RWPE2 (cell line): Measurements from ENCODE around the gene ALG6.

ENCODE experiments used
- ATAC-seq: fragments of 200-7000 bp; cut with Tn5 transposase; 3 replicates; pipeline ENCODE4 v1.9.1; 2021; ENCODE audit warnings: low read depth
- DNase-seq: peaks from one replicate; pipeline ENCODE4 v3.0.0-alpha.2; 2020; ENCODE audit warnings: low spot score
- H3K27ac ChIP-seq: fragments of 450-650 bp; 2 replicates; pipeline ENCODE4 v1.5.1; 2017; ENCODE audit warnings: mild to moderate bottlenecking; ENCODE audit not compliant: poor library complexity, severe bottlenecking
- H3K27me3 ChIP-seq: fragments of 250-450 bp; sonication (Bioruptor Pico); 2 replicates; pipeline ENCODE4 v1.5.1; 2021; ENCODE audit warnings: mild to moderate bottlenecking, moderate library complexity; ENCODE audit not compliant: insufficient read depth, poor library complexity, severe bottlenecking
- H3K36me3 ChIP-seq: fragments of 250-450 bp; sonication (Bioruptor Pico); 2 replicates; pipeline ENCODE4 v1.5.1; 2020; ENCODE audit warnings: low read depth, mild to moderate bottlenecking, moderate library complexity
- H3K4me1 ChIP-seq: fragments of 250-450 bp; sonication (Bioruptor Pico); 2 replicates; pipeline ENCODE4 v1.5.1; 2021; ENCODE audit warnings: mild to moderate bottlenecking, moderate library complexity; ENCODE audit not compliant: insufficient read depth, poor library complexity, severe bottlenecking
- H3K4me3 ChIP-seq: fragments of 250-450 bp; sonication (Bioruptor Pico); 2 replicates; pipeline ENCODE4 v1.5.1; 2021; ENCODE audit warnings: mild to moderate bottlenecking, moderate library complexity; ENCODE audit not compliant: severe bottlenecking
- H3K9me3 ChIP-seq: fragments of 250-450 bp; sonication (Bioruptor Pico); 2 replicates; pipeline ENCODE4 v1.5.1; 2021; ENCODE audit warnings: mild to moderate bottlenecking, moderate library complexity; ENCODE audit not compliant: severe bottlenecking
- TF ChIP-seq, protein P1 (sequence below): fragments of 450-650 bp; IDR thresholded peaks from one replicate; pipeline ENCODE4 v1.5.1; 2017; ENCODE audit warnings: mild to moderate bottlenecking, moderate library complexity; ENCODE audit not compliant: poor library complexity, severe bottlenecking

The ALG6 gene

GRCh38 chr1:63475761-63476160, 108.3 kb downstream of the ALG6 start:
- TF ChIP-seq, protein P1, sequence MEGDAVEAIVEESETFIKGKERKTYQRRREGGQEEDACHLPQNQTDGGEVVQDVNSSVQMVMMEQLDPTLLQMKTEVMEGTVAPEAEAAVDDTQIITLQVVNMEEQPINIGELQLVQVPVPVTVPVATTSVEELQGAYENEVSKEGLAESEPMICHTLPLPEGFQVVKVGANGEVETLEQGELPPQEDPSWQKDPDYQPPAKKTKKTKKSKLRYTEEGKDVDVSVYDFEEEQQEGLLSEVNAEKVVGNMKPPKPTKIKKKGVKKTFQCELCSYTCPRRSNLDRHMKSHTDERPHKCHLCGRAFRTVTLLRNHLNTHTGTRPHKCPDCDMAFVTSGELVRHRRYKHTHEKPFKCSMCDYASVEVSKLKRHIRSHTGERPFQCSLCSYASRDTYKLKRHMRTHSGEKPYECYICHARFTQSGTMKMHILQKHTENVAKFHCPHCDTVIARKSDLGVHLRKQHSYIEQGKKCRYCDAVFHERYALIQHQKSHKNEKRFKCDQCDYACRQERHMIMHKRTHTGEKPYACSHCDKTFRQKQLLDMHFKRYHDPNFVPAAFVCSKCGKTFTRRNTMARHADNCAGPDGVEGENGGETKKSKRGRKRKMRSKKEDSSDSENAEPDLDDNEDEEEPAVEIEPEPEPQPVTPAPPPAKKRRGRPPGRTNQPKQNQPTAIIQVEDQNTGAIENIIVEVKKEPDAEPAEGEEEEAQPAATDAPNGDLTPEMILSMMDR, result no peak
- Histone ChIP-seq H3K9me3 (no peaks in the 10 kb centered on the region), H3K4me1 (no peaks in the 10 kb centered on the region), H3K27me3 (no peaks in the 10 kb centered on the region), H3K27ac (no peak overlapping the region), H3K4me3 (no peak overlapping the region), H3K36me3 (peaks cover 20% of the 10 kb centered on the region; the same call in 1 of the 2 replicates)
- DNase-seq (no peak), ATAC-seq (no peak)

- Histone ChIP-seq H3K9me3 (no peaks in the 10 kb centered on the region), H3K4me1 (no peaks in the 10 kb centered on the region), H3K36me3 (peaks cover 21% of the 10 kb centered on the region; the same call in 1 of the 2 replicates), H3K27me3 (no peaks in the 10 kb centered on the region), H3K4me3 (no peak overlapping the region), H3K27ac (no peak overlapping the region)
- no peak for DNase-seq
- ATAC-seq, result no peak
- TF ChIP-seq, protein P1, result no peak
Measured at GRCh38 chr1:63480057-63480456, 112.6 kb downstream of the ALG6 start.

DNA sequence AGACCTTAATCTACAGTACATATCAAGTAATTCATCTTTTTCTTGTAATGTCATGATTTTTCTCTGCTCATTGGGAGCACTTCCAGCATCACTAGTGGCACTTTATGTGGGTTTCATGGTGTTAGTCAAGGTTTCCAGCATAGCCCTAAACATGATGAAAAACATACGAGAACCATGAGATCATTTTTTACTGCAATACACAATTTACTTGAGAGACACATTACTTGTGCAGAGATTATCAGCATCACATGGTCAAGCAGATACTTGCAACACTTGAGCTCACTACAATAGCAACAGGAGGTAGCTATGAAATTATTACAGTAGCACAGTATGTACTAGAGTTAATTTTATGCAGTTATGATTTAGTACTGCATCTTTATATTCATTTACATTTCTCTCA, 119.2 kb downstream of the ALG6 start:
- H3K4me3 ChIP-seq, result no peak overlapping the region
- H3K4me1 ChIP-seq, result peaks cover 10% of the 10 kb centered on the region
- H3K27me3 ChIP-seq, result no peaks in the 10 kb centered on the region
- H3K27ac ChIP-seq, result no peak overlapping the region
- DNase-seq (no peak), ATAC-seq (no peak)
- H3K9me3 ChIP-seq, result peaks cover 2% of the 10 kb centered on the region
- peaks cover 38% of the 10 kb centered on the region for H3K36me3 ChIP-seq
- TF ChIP-seq, protein P1, result no peak

DNA sequence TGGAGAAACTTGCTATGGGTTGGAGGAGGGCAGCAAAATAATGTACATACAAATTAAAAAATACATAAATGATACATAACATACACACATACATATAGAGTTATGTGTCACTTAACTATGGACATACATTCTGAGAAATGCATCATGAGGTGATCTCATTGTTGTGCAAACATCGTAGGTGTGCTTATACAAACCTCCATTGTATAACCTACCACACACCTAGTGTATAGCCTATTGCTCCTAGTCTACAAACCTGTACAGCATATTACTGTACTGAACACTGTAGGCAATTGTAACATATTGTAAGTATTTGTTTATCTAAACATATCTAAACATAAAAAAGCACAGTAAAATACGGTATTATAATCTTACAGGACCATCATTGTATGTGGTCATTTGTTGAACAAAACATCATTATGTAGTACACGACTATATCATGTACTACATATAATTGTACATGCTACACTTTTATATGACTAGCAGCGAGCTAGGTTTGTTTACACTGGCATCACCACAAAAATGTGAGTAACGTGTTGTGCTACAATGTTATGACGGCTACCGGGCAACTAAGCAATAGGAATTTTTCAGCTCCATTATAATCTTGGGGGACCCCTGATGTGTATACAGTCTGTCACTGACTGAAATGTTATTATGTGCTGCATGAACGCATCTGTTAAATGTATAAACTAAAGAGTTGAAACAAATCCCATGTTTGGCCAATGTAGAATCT, 120.1 kb downstream of the ALG6 start:
- H3K36me3 ChIP-seq, result peaks cover 38% of the 10 kb centered on the region
- H3K9me3 ChIP-seq, result peaks cover 2% of the 10 kb centered on the region
- peaks cover 10% of the 10 kb centered on the region for H3K4me1 ChIP-seq
- peak; percentile 66 for ATAC-seq
- no peak overlapping the region for H3K4me3 ChIP-seq
- DNase-seq, result no peak
- no peaks in the 10 kb centered on the region for H3K27me3 ChIP-seq
- TF ChIP-seq, protein P1, result no peak
- no peak overlapping the region for H3K27ac ChIP-seq
